HepG2 (cell line): Measurements from ENCODE around the gene PCDHGA5. TPM values are rescaled to one million over a fixed set of nuclear protein-coding genes. Genes with fewer than 3 reads are reported as not detected.

Source experiments
- ATAC-seq: fragments of 200-7000 bp; cut with Tn5 transposase; 3 replicates; pipeline ENCODE4 v1.9.1; 2020; ENCODE audit warnings: mild to moderate bottlenecking, moderate library complexity
- BruUV-seq: library from RNA; stranded (reverse); fragments of 400-500 nt; replicated peaks from 2 replicates; lab custom pipeline; 2021; lab: Mats Ljungman, UMichigan
- CTCF ChIA-PET: fragments of 300-600 bp; formaldehyde crosslinking; extraction: SDS; loops from one replicate; lab custom pipeline; 2021; ENCODE audit warnings: low total read pairs, inconsistent platforms, low intra/inter-chr PET ratio; lab: Yijun Ruan, JAX
- POLR2A ChIA-PET: fragments of 350-600 bp; sonication (Branson Sonifier 250); formaldehyde crosslinking; loops from one replicate; lab custom pipeline; 2020; ENCODE audit warnings: antibody characterized with exemption, inconsistent platforms; lab: Yijun Ruan, JAX
- DNase-seq: peaks from one replicate; pipeline ENCODE4 v3.0.0-alpha.2; 2015; ENCODE audit warnings: low spot score
- FAIRE-seq: peaks from 3 replicates; lab custom pipeline; 2011; peaks lifted over from hg19 to GRCh38; lab: Jason Lieb, UNC
- H2AFZ ChIP-seq: one replicate; pipeline ENCODE4 v1.6.1; 2011; ENCODE audit warnings: low read length, inconsistent platforms
- H3K27ac ChIP-seq: fragments of 300-600 bp; 3 replicates; pipeline ENCODE4 v1.8.0; 2011; ENCODE audit warnings: mixed run types, mild to moderate bottlenecking, mixed read lengths, low read length, inconsistent platforms; ENCODE audit not compliant: insufficient read depth; ENCODE audit errors: extremely low read length
- H3K27me3 ChIP-seq, 2 experiments: fragments of 200-600 bp in 1 of 2; 2 replicates in 1 of 2; 3 replicates in 1 of 2; pipeline versions ENCODE4 v1.6.0 to v1.8.0; 2011; ENCODE audit warnings: low read length in 2 of 2, mild to moderate bottlenecking in 2 of 2, moderate library complexity in 2 of 2, inconsistent platforms in 1 of 2; ENCODE audit not compliant: insufficient read depth in 2 of 2, control insufficient read depth in 1 of 2
- H3K36me3 ChIP-seq, 2 experiments: fragments of 200-600 bp in 1 of 2; replicated peaks in 1 of 2; 2 replicates in 1 of 2; 3 replicates in 1 of 2; pipeline versions ENCODE4 v1.5.1 to v1.8.0; 2011; ENCODE audit warnings: low read length in 2 of 2, inconsistent platforms in 1 of 2; ENCODE audit not compliant: insufficient read depth in 2 of 2, control insufficient read depth in 1 of 2
- H3K4me1 ChIP-seq: 2 replicates; pipeline ENCODE4 v1.5.1; 2012; ENCODE audit warnings: low read length, inconsistent platforms; ENCODE audit not compliant: insufficient read depth
- H3K4me2 ChIP-seq: 2 replicates; pipeline ENCODE4 v1.6.0; 2011; ENCODE audit warnings: low read depth, low read length, inconsistent platforms
- H3K4me3 ChIP-seq, 3 experiments: fragments of 200-600 bp in 1 of 3; sonication (generic), shearing (Covaris generic) in 1 of 3; replicated peaks in 1 of 3; 2 replicates each; pipeline ENCODE4 v1.5.1; 2011 to 2016; ENCODE audit warnings: low read length in 3 of 3, inconsistent platforms in 2 of 3, low read depth in 2 of 3, mild to moderate bottlenecking in 2 of 3, control low read depth in 1 of 3, mixed read lengths in 1 of 3; ENCODE audit not compliant: insufficient read depth in 1 of 3
- H3K79me2 ChIP-seq: one replicate; pipeline ENCODE4 v1.6.1; 2011; ENCODE audit warnings: low read length, inconsistent platforms; ENCODE audit not compliant: insufficient read depth
- H3K9ac ChIP-seq: 2 replicates; pipeline ENCODE4 v1.6.0; 2011; ENCODE audit warnings: mild to moderate bottlenecking, low read depth, low read length, inconsistent platforms; ENCODE audit not compliant: insufficient read depth
- H3K9me3 ChIP-seq: 2 replicates; pipeline ENCODE4 v1.5.1; 2012; ENCODE audit warnings: mild to moderate bottlenecking, low read length
- H4K20me1 ChIP-seq: 2 replicates; pipeline ENCODE4 v1.6.0; 2011; ENCODE audit warnings: inconsistent platforms, mild to moderate bottlenecking, low read length, moderate library complexity; ENCODE audit not compliant: insufficient read depth
- GRHL1 ChIP-seq: sonication (generic); formaldehyde crosslinking; conservative IDR thresholded peaks from 2 replicates; pipeline ENCODE4 v1.8.0; 2022; ENCODE audit warnings: missing genetic modification reagents
- KDM5A ChIP-seq: fragments of 200-600 bp; sonication (generic); IDR thresholded peaks from 2 replicates; pipeline ENCODE4 v1.7.0; 2018; ENCODE audit warnings: antibody characterized with exemption, mild to moderate bottlenecking, low read length, borderline replicate concordance
- NCOA2 ChIP-seq: sonication (generic); formaldehyde crosslinking; IDR thresholded peaks from 2 replicates; pipeline ENCODE4 v1.8.0; 2022; ENCODE audit warnings: inconsistent platforms
- NKX3-1 ChIP-seq: sonication (generic); formaldehyde crosslinking; IDR thresholded peaks from 2 replicates; pipeline ENCODE4 v1.5.0; 2020; ENCODE audit warnings: missing genetic modification reagents
- PCBP1 ChIP-seq: fragments of 200-400 bp; formaldehyde crosslinking; IDR thresholded peaks from 2 replicates; pipeline ENCODE4 v1.6.1; 2017; ENCODE audit warnings: mild to moderate bottlenecking, low read depth, low read length, borderline replicate concordance
- PHF21A ChIP-seq: sonication (generic); formaldehyde crosslinking; IDR thresholded peaks from 2 replicates; pipeline ENCODE4 v1.5.0; 2020; ENCODE audit warnings: mild to moderate bottlenecking, missing genetic modification reagents
- RARG ChIP-seq: sonication (generic); formaldehyde crosslinking; IDR thresholded peaks from 2 replicates; pipeline ENCODE4 v1.4.0; 2020; ENCODE audit warnings: low read depth, mild to moderate bottlenecking, missing genetic modification reagents
- SALL1 ChIP-seq: sonication (generic); formaldehyde crosslinking; IDR thresholded peaks from 2 replicates; pipeline ENCODE4 v1.8.0; 2022; ENCODE audit warnings: mild to moderate bottlenecking, missing genetic modification reagents
- ZNF280D ChIP-seq: sonication (generic); formaldehyde crosslinking; IDR thresholded peaks from 2 replicates; pipeline ENCODE4 v1.5.1; 2020; ENCODE audit warnings: mild to moderate bottlenecking, missing genetic modification reagents
- ZNF329 ChIP-seq: sonication (generic); formaldehyde crosslinking; IDR thresholded peaks from 2 replicates; pipeline ENCODE4 v1.9.0; 2021; ENCODE audit warnings: low read depth, mild to moderate bottlenecking, missing genetic modification reagents
- ZNF784 ChIP-seq: sonication (generic); formaldehyde crosslinking; IDR thresholded peaks from 2 replicates; pipeline ENCODE4 v1.5.1; 2020; ENCODE audit warnings: missing genetic modification reagents, mild to moderate bottlenecking, borderline replicate concordance
- ZNF788 ChIP-seq: sonication (generic); formaldehyde crosslinking; IDR thresholded peaks from 2 replicates; pipeline ENCODE4 v1.5.0; 2020; ENCODE audit warnings: mild to moderate bottlenecking, missing genetic modification reagents, borderline replicate concordance
- ZXDC ChIP-seq: sonication (generic); formaldehyde crosslinking; IDR thresholded peaks from 2 replicates; pipeline ENCODE4 v1.5.0; 2020; ENCODE audit warnings: mild to moderate bottlenecking, missing genetic modification reagents
- WGBS: methylation state at CpG from one replicate; pipeline ENCODE4 v1.1.6; 2017; ENCODE audit warnings: low lambda C conversion rate; 5-methylcytosine and 5-hydroxymethylcytosine counted together
- in situ Hi-C: cut with HindIII; loops from 2 replicates; pipeline ENCODE4 v1.10.0; 2017; ENCODE audit warnings: low pct_unique_long_range_greater_than_20kb; ENCODE audit not compliant: extremely low pct_ligation_motif_present
- intact Hi-C: fragments of 100-400 bp; cut with micrococcal nuclease; formaldehyde crosslinking; loops from one replicate; pipeline ENCODE4 v1.10.0; 2022; ENCODE audit not compliant: unreplicated experiment
- polyA plus RNA-seq, 8 experiments: library from polyadenylated mRNA; depleted of rRNA in 3 of 8; stranded (reverse) in 7 of 8; unstranded in 1 of 8; fragments of >200 nt; fragmentation: Illumina TruSeq in 4 of 8; extraction: Trizol in 4 of 8; gene quantifications; 2 replicates each; pipeline versions ENCODE4 v1.2.1 to v1.2.3, GENCODE V29; 2011 to 2016; ENCODE audit warnings: low read depth in 4 of 8, missing spikeins in 1 of 8, mixed read lengths in 1 of 8; ENCODE audit not compliant: insufficient read depth in 1 of 8
- total RNA-seq, 5 experiments: library from RNA; depleted of rRNA; stranded (reverse); fragments of >200 nt; fragmentation: Illumina TruSeq; extraction: Trizol; gene quantifications; 2 replicates each; pipeline ENCODE4 v1.2.3, GENCODE V29; 2016; ENCODE audit warnings: low read depth in 1 of 5

Gene PCDHGA5
- total and polyA plus RNA-seq, 2 of the 13 experiments (the other 11 are each of a cell fraction or from before 2014, with no cell fraction given): 0.27 to 0.32 TPM

GRCh38 chr5:141320225-141321169 is 43.5 kb upstream of the PCDHGA5 start, which contains the start of gene TAF7:
Gene TAF7, minus strand, starts transcription at chr5:141320784. Its CDS starts 740 bp downstream, at chr5:141320044.
- ATAC-seq: peak; percentile 97
- intact Hi-C loops (no loop called here), in situ Hi-C loops (no loop called here)
- Histone ChIP-seq H2AFZ (peak within 1 kb of the TSS; percentile 98), H3K79me2 (peaks cover 23% of the 10 kb centered on the region), H3K27ac (peak within 1 kb of the TSS; percentile 94), H3K27me3 (no peaks in the 10 kb centered on the region; a peak in 1 of 5 replicates), H3K4me1 (peaks cover 26% of the 10 kb centered on the region), H3K9me3 (peaks cover 42% of the 10 kb centered on the region), H3K4me2 (peak within 1 kb of the TSS; percentile 75), H3K9ac (peak within 1 kb of the TSS; percentile 95), H3K36me3 (peaks cover 4 to 14% of the 10 kb centered on the region in 2 experiments), H4K20me1 (no peaks in the 10 kb centered on the region), H3K4me3 (peak within 1 kb of the TSS; percentile 67 to 83 (median 72))
- 2% methylated on average over 40 of the region's 67 CpGs for WGBS
- DNase-seq: peak; percentile 89
- peak; percentile 71 for FAIRE-seq
- ChIA-PET CTCF (interaction anchor here (2.2 kb wide), 1 partner anchor 243 kb away, joined by 9 read pairs; no protein-coding TSS in a partner anchor), POLR2A (interaction anchor here (0.7 to 2.0 kb wide), 20 partner anchors 8 to 610 kb away, joined by 3 to 22 read pairs (median 4); partner anchors contain the start of genes DELE1, DIAPH1, HDAC3 and PCDHB2)
- BruUV-seq: TSS peak; percentile 75
- TF ChIP-seq ZNF329 (CRISPR knock-in tag) (0 out of 2 replicates have a peak, but pooled peaks have one; percentile 47), PCBP1 (0 out of 2 replicates have a peak, but pooled peaks have one; percentile 53), NCOA2 (CRISPR knock-in tag) (no peak; the same call in 1 of the 2 replicates), ZNF788 (CRISPR knock-in tag) (peak; percentile 89; the same call in 1 of the 2 replicates), ZNF280D (CRISPR knock-in tag) (peak; percentile 98), ZNF784 (no peak), RARG (no peak; the same call in 1 of the 2 replicates), PHF21A (CRISPR knock-in tag) (no peak), GRHL1 (CRISPR knock-in tag) (no peak), SALL1 (peak; percentile 87), NKX3-1 (CRISPR knock-in tag) (0 out of 2 replicates have a peak, but pooled peaks have one; percentile 13), KDM5A (no peak), ZXDC (CRISPR knock-in tag) (peak; percentile 71; the same call in 1 of the 2 replicates)
